H1 (cell line): ENCODE data around the gene DENND2A. TPM values are rescaled to one million over a fixed set of nuclear protein-coding genes. Genes with fewer than 3 reads are reported as not detected.
A peak's percentile ranks its signal among the peaks of the same experiment; 100 is the strongest.

ENCODE experiments used
- CTCF ChIA-PET: fragments of 300-600 bp; sonication (Branson Sonifier 250); formaldehyde crosslinking; loops from one replicate; lab custom pipeline; 2021; ENCODE audit not compliant: partially characterized antibody; lab: Charles Lee
- POLR2A ChIA-PET: fragments of 300-600 bp; sonication (Branson Sonifier 250); formaldehyde crosslinking; loops from one replicate; lab custom pipeline; 2021; ENCODE audit warnings: inconsistent platforms; ENCODE audit not compliant: partially characterized antibody; lab: Charles Lee
- DNase-seq, 2 experiments: peaks; one replicate each; pipeline versions ENCODE4 v3.0.0 to v3.0.0-alpha.2; 2010 to 2022; ENCODE audit warnings: low spot score in 2 of 2, low read depth in 1 of 2, mixed read lengths in 1 of 2
- FAIRE-seq: peaks from 2 replicates; lab custom pipeline; 2011; peaks lifted over from hg19 to GRCh38; lab: Jason Lieb, UNC
- H2AFZ ChIP-seq: 2 replicates; pipeline ENCODE4 v1.8.1; 2012; ENCODE audit warnings: low read length, inconsistent platforms
- H2AK5ac ChIP-seq: 2 replicates; pipeline ENCODE4 v1.6.1; 2013; ENCODE audit warnings: low read depth, low read length
- H2BK120ac ChIP-seq: replicated peaks from 2 replicates; pipeline ENCODE3; 2013; ENCODE audit warnings: low read depth, low read length, inconsistent platforms
- H2BK12ac ChIP-seq: 2 replicates; pipeline ENCODE4 v1.6.1; 2013; ENCODE audit warnings: low read depth, low read length
- H2BK15ac ChIP-seq: 2 replicates; pipeline ENCODE4 v1.6.1; 2013; ENCODE audit warnings: low read length
- H2BK20ac ChIP-seq: 2 replicates; pipeline ENCODE4 v1.6.1; 2013; ENCODE audit warnings: low read length
- H2BK5ac ChIP-seq: 2 replicates; pipeline ENCODE4 v1.6.1; 2013; ENCODE audit warnings: low read depth, low read length
- H3K14ac ChIP-seq: 2 replicates; pipeline ENCODE4 v1.6.1; 2013; ENCODE audit warnings: inconsistent platforms; ENCODE audit not compliant: insufficient read length
- H3K18ac ChIP-seq: 2 replicates; pipeline ENCODE4 v1.6.1; 2013; ENCODE audit warnings: low read length; ENCODE audit errors: extremely low read depth
- H3K23ac ChIP-seq: 2 replicates; pipeline ENCODE4 v1.6.1; 2013; ENCODE audit warnings: inconsistent platforms; ENCODE audit not compliant: insufficient read length
- H3K23me2 ChIP-seq: 2 replicates; pipeline ENCODE4 v1.6.1; 2013; ENCODE audit warnings: low read depth, low read length
- H3K27ac ChIP-seq: 2 replicates; pipeline ENCODE4 v1.6.1; 2011; ENCODE audit warnings: low read depth, low read length, inconsistent platforms
- H3K27me3 ChIP-seq, 4 experiments: replicated peaks in 1 of 4; 1 replicate in 1 of 4; 2 replicates in 3 of 4; pipeline versions ENCODE4 v1.6.1 to v1.8.1; 2011 to 2013; ENCODE audit warnings: low read length in 3 of 4, mild to moderate bottlenecking in 3 of 4, inconsistent platforms in 2 of 4, mixed read lengths in 2 of 4, moderate library complexity in 1 of 4; ENCODE audit not compliant: control insufficient read depth in 3 of 4, insufficient read depth in 3 of 4; ENCODE audit errors: extremely low read depth in 1 of 4
- H3K36me3 ChIP-seq, 4 experiments: 2 replicates each; pipeline versions ENCODE4 v1.6.1 to v1.8.1; 2011 to 2013; ENCODE audit warnings: mild to moderate bottlenecking in 4 of 4, low read length in 3 of 4, moderate library complexity in 2 of 4, control low read depth in 1 of 4, inconsistent platforms in 1 of 4; ENCODE audit not compliant: insufficient read depth in 4 of 4, control insufficient read depth in 2 of 4
- H3K4ac ChIP-seq: replicated peaks from 2 replicates; pipeline ENCODE3; 2013; ENCODE audit warnings: low read length, low read depth, mixed read lengths, inconsistent platforms; ENCODE audit not compliant: insufficient read length
- H3K4me1 ChIP-seq, 4 experiments: replicated peaks in 1 of 4; 1 replicate in 1 of 4; 2 replicates in 3 of 4; pipeline versions ENCODE4 v1.6.1 to v1.8.1; 2011 to 2013; ENCODE audit warnings: low read length in 3 of 4, inconsistent platforms in 2 of 4, mixed read lengths in 1 of 4; ENCODE audit not compliant: insufficient read depth in 4 of 4, control insufficient read depth in 3 of 4
- H3K4me2 ChIP-seq, 2 experiments: 2 replicates each; pipeline versions ENCODE4 v1.6.1 to v1.8.1; 2011 to 2013; ENCODE audit warnings: low read depth in 2 of 2, low read length in 2 of 2, control low read depth in 1 of 2, inconsistent platforms in 1 of 2, mild to moderate bottlenecking in 1 of 2; ENCODE audit not compliant: insufficient read depth in 1 of 2
- H3K4me3 ChIP-seq, 4 experiments: fragments of 200-600, 300-600 bp in 1 of 4; sonication (generic), shearing (Covaris generic), sonication (Bioruptor Twin) in 1 of 4; 2 replicates each; pipeline versions ENCODE4 v1.5.1 to v1.8.1; 2011 to 2016; ENCODE audit warnings: low read length in 4 of 4, low read depth in 3 of 4, control low read depth in 2 of 4, inconsistent platforms in 2 of 4, mild to moderate bottlenecking in 2 of 4, mixed read lengths in 1 of 4, moderate library complexity in 1 of 4; ENCODE audit not compliant: insufficient read depth in 2 of 4; ENCODE audit errors: extremely low read depth in 1 of 4
- H3K56ac ChIP-seq: replicated peaks from 2 replicates; pipeline ENCODE3; 2013; ENCODE audit warnings: low read depth, mild to moderate bottlenecking, mixed read lengths, low read length, inconsistent platforms; ENCODE audit not compliant: insufficient read length
- H3K79me1 ChIP-seq: 2 replicates; pipeline ENCODE4 v1.6.1; 2013; ENCODE audit warnings: low read depth, low read length, control low read depth
- H3K79me2 ChIP-seq, 2 experiments: 2 replicates each; pipeline versions ENCODE4 v1.6.1 to v1.8.1; 2012 to 2013; ENCODE audit warnings: low read length in 2 of 2, mild to moderate bottlenecking in 2 of 2, inconsistent platforms in 1 of 2; ENCODE audit not compliant: insufficient read depth in 2 of 2, control insufficient read depth in 1 of 2
- H3K9ac ChIP-seq, 4 experiments: replicated peaks in 1 of 4; 1 replicate in 1 of 4; 2 replicates in 3 of 4; pipeline versions ENCODE4 v1.6.1 to v1.8.1; 2011 to 2013; ENCODE audit warnings: low read depth in 3 of 4, low read length in 3 of 4, control low read depth in 2 of 4, mild to moderate bottlenecking in 2 of 4, moderate library complexity in 2 of 4, inconsistent platforms in 1 of 4; ENCODE audit errors: extremely low read depth in 1 of 4
- H3K9me3 ChIP-seq, 2 experiments: 2 replicates each; pipeline versions ENCODE4 v1.6.1 to v1.8.1; 2012 to 2013; ENCODE audit warnings: mild to moderate bottlenecking in 2 of 2, moderate library complexity in 2 of 2, control low read depth in 1 of 2, inconsistent platforms in 1 of 2, low read depth in 1 of 2, low read length in 1 of 2, mixed read lengths in 1 of 2; ENCODE audit not compliant: insufficient read depth in 2 of 2
- H4K20me1 ChIP-seq, 2 experiments: replicated peaks in 1 of 2; 2 replicates each; pipeline versions ENCODE3 to v1.8.1; 2011 to 2013; ENCODE audit warnings: inconsistent platforms in 2 of 2, low read length in 2 of 2, mild to moderate bottlenecking in 1 of 2; ENCODE audit not compliant: insufficient read depth in 2 of 2, control insufficient read depth in 1 of 2
- H4K5ac ChIP-seq: 2 replicates; pipeline ENCODE4 v1.6.1; 2013; ENCODE audit warnings: low read length, low read depth, mixed read lengths, inconsistent platforms; ENCODE audit not compliant: insufficient read length
- H4K8ac ChIP-seq: 2 replicates; pipeline ENCODE4 v1.8.0; 2013; ENCODE audit warnings: mild to moderate bottlenecking, moderate library complexity, low read length, inconsistent platforms; ENCODE audit not compliant: insufficient read depth; ENCODE audit errors: extremely low read depth
- H4K91ac ChIP-seq: replicated peaks from 2 replicates; pipeline ENCODE3; 2013; ENCODE audit warnings: low read length, mixed read lengths, inconsistent platforms; ENCODE audit not compliant: insufficient read length
- ASH2L ChIP-seq: fragments of 200-600, 300-600 bp; sonication (generic); IDR thresholded peaks from one replicate; pipeline ENCODE4 v1.7.1; 2017; ENCODE audit warnings: low read length
- CBX8 ChIP-seq: fragments of 300-800, 300-1000 bp; sonication (generic); IDR thresholded peaks from 2 replicates; pipeline ENCODE4 v1.7.1; 2016; ENCODE audit warnings: low read depth, low read length, borderline replicate concordance
- E2F6 ChIP-seq: IDR thresholded peaks from 2 replicates; pipeline ENCODE4 v1.6.1; 2012; ENCODE audit warnings: inconsistent platforms
- HDAC6 ChIP-seq: IDR thresholded peaks from one replicate; pipeline ENCODE4 v1.7.1; 2012; ENCODE audit warnings: low read depth, mild to moderate bottlenecking, inconsistent platforms, low read length, moderate library complexity
- JUND ChIP-seq: IDR thresholded peaks from 2 replicates; pipeline ENCODE4 v1.6.1; 2011; ENCODE audit warnings: mild to moderate bottlenecking, improper control_type of control experiment, low read length
- KDM1A ChIP-seq: fragments of 200-600, 300-600 bp; sonication (generic); IDR thresholded peaks from 2 replicates; pipeline ENCODE4 v1.7.1; 2016; ENCODE audit warnings: mild to moderate bottlenecking, low read length, borderline replicate concordance
- MAFK ChIP-seq: IDR thresholded peaks from 2 replicates; pipeline ENCODE4 v1.6.1; 2012; ENCODE audit warnings: low read depth, mild to moderate bottlenecking, improper control_type of control experiment, low read length
- PHF8 ChIP-seq: fragments of 200-600 bp; sonication (generic); conservative IDR thresholded peaks from 2 replicates; pipeline ENCODE4 v1.7.1; 2012; ENCODE audit warnings: low read depth, mild to moderate bottlenecking, inconsistent platforms, low read length, moderate library complexity
- RFX5 ChIP-seq: IDR thresholded peaks from 2 replicates; pipeline ENCODE4 v1.6.1; 2011; ENCODE audit warnings: low read depth, low read length, improper control_type of control experiment, borderline replicate concordance
- SIX5 ChIP-seq: IDR thresholded peaks from 2 replicates; pipeline ENCODE4 v1.6.1; 2011; ENCODE audit warnings: mild to moderate bottlenecking, low read depth, low read length
- SP2 ChIP-seq: IDR thresholded peaks from 2 replicates; pipeline ENCODE4 v1.6.1; 2012; ENCODE audit warnings: mild to moderate bottlenecking, low read length, inconsistent platforms
- TCF12 ChIP-seq: IDR thresholded peaks from 2 replicates; pipeline ENCODE4 v1.6.1; 2011; ENCODE audit warnings: low read depth, mild to moderate bottlenecking, low read length
- ZNF274 ChIP-seq: IDR thresholded peaks from 2 replicates; pipeline ENCODE4 v1.7.0; 2012; ENCODE audit warnings: low read length, borderline replicate concordance; ENCODE audit errors: extremely low read depth
- WGBS, 2 experiments: shearing (Covaris generic) in 1 of 2; methylation state at CpG; one replicate each; pipeline versions ENCODE4 v1.1.6 to v1.1.7; 2013 to 2015; ENCODE audit warnings: low lambda C conversion rate in 2 of 2, mixed read lengths in 2 of 2, inconsistent platforms in 1 of 2, low coverage in 1 of 2, missing lambda C conversion rate in 1 of 2; ENCODE audit not compliant: insufficient replicate concordance in 2 of 2, insufficient coverage in 1 of 2, insufficient read length in 1 of 2; ENCODE audit errors: extremely low coverage in 1 of 2, missing lambda C conversion rate in 1 of 2; 5-methylcytosine and 5-hydroxymethylcytosine counted together
- polyA plus RNA-seq, 7 experiments: library from polyadenylated mRNA; depleted of rRNA in 3 of 7; stranded (reverse) in 5 of 7; unstranded in 2 of 7; fragments of >200 nt in 5 of 7; fragments of 200-250 nt in 2 of 7; gene quantifications; 1 replicate in 5 of 7; 2 replicates in 1 of 7; 4 replicates in 1 of 7; pipeline versions ENCODE4 v1.2.1 to v1.2.3, GENCODE V29; 2011 to 2013; ENCODE audit warnings: missing spikeins in 2 of 7, mixed read lengths in 2 of 7
- total RNA-seq: library from RNA; stranded (reverse); fragmentation: NEBNext Ultra II Directional; extraction: Animal tissue kit (Norgen Biotek cat#: 25700); gene quantifications from 2 replicates; pipeline ENCODE4 v1.2.1, GENCODE V29; 2021

DENND2A gene
- total and polyA plus RNA-seq, 2 of the 8 experiments (the other 6 are each of a cell fraction or from before 2014, with no cell fraction given), result 5.0 to 13.0 TPM

GRCh38 chr7:140552240-140552679 is 88.4 kb downstream of the DENND2A start:
- H3K18ac ChIP-seq, result no peak overlapping the region
- no peak for TF ChIP-seq E2F6
- no peak for TF ChIP-seq JUND
- TF ChIP-seq PHF8, result no peak
- no peak for TF ChIP-seq HDAC6
- no peak for TF ChIP-seq CBX8
- TF ChIP-seq ASH2L, result no peak
- no peak for TF ChIP-seq TCF12
- no peak for TF ChIP-seq ZNF274
- TF ChIP-seq SP2, result no peak
- no peak for TF ChIP-seq KDM1A
- TF ChIP-seq MAFK, result no peak
- no peak for TF ChIP-seq RFX5
- no peak for TF ChIP-seq SIX5

More at GRCh38 chr7:140552240-140552679, 88.4 kb downstream of the DENND2A start:
- no peak overlapping the region for H4K91ac ChIP-seq
- CTCF ChIA-PET, result interaction anchor here (0.8 to 1.2 kb wide), 2 partner anchors 10 to 35 kb away, joined by 3 to 5 read pairs; no protein-coding TSS in a partner anchor
- no peak overlapping the region for H2BK5ac ChIP-seq
- H2AFZ ChIP-seq, result no peak overlapping the region
- H3K23ac ChIP-seq, result no peak overlapping the region
- 95% methylated on average over 4 of the region's 4 CpGs; no CpG with 5 or more reads in 1 of the 2 experiments for WGBS, 2 experiments
- no peak overlapping the region; the same call in 1 of the 2 replicates for H2AK5ac ChIP-seq
- no peaks in the 10 kb centered on the region for H3K9me3 ChIP-seq
- no peaks in the 10 kb centered on the region; a peak in 1 of 8 replicates for H3K36me3 ChIP-seq
- DNase-seq, result no peak
- H3K14ac ChIP-seq, result no peak overlapping the region
- H3K27me3 ChIP-seq, result no peaks in the 10 kb centered on the region
- H3K4me1 ChIP-seq, result peaks cover 0 to 2% (median 0%) of the 10 kb centered on the region in 4 experiments; a peak in 1 of 7 replicates
- H4K20me1 ChIP-seq, result no peaks in the 10 kb centered on the region
- H2BK15ac ChIP-seq, result no peak overlapping the region
- no peak for FAIRE-seq
- no peak overlapping the region for H2BK120ac ChIP-seq
- no peak overlapping the region for H3K9ac ChIP-seq
- 0 out of 2 replicates have a peak overlapping the region, but pooled peaks have one; percentile 2 for H2BK12ac ChIP-seq
- H3K4me3 ChIP-seq, result no peak overlapping the region
- no peaks in the 10 kb centered on the region for H3K79me2 ChIP-seq
- H3K79me1 ChIP-seq, result no peaks in the 10 kb centered on the region
- no peaks in the 10 kb centered on the region; the same call in 1 of the 2 replicates for H3K23me2 ChIP-seq
- H3K56ac ChIP-seq, result no peak overlapping the region
- no peak overlapping the region for H3K4me2 ChIP-seq
- H3K27ac ChIP-seq, result no peak overlapping the region
- H4K5ac ChIP-seq, result no peak overlapping the region
- no peak overlapping the region for H3K4ac ChIP-seq
- POLR2A ChIA-PET, result interaction anchor here (1.2 to 1.4 kb wide), 3 partner anchors 10 to 29 kb away, joined by 3 to 5 read pairs (median 3); no protein-coding TSS in a partner anchor
- no peak overlapping the region for H2BK20ac ChIP-seq
- no peak overlapping the region for H4K8ac ChIP-seq
